ENCODE results near the gene HRH2. TPM values are rescaled to one million over a fixed set of nuclear protein-coding genes. Genes with fewer than 3 reads are reported as not detected.
"Not testable (repeated sequence)": the region's sequence is repeated elsewhere in the genome, so short reads cannot be mapped to it uniquely, and the experiment has no call there.

Gene HRH2
- total RNA-seq, 2 experiments from 2014 or later: 2.9 to 3.4 TPM

GRCh38 chr5:175616083-175616482 lies 41.8 kb upstream of the HRH2 start:
- H3K9me3 Mint-ChIP-seq: no peaks in the 10 kb centered on the region
- CTCF ChIA-PET: no interaction called here
- H3K4me3 Mint-ChIP-seq: no peak overlapping the region
- DNase-seq (no peak), ATAC-seq (ENCODE audit: poor library complexity) (no peak)
- H3K36me3 Mint-ChIP-seq (ENCODE audit: low read depth): no peaks in the 10 kb centered on the region
- Histone ChIP-seq H3K27ac (ENCODE audit: low read depth in 1 of 2, low read length in 2 of 2) (no peak overlapping the region), H3K36me3 (ENCODE audit: insufficient read depth, low read length) (no peaks in the 10 kb centered on the region), H3K9me3 (ENCODE audit: control insufficient read depth in 1 of 2, insufficient read depth in 1 of 2, low read length in 2 of 2) (peaks cover 0 to 4% of the 10 kb centered on the region in 2 experiments), H3K4me3 (ENCODE audit: low read length) (no peak overlapping the region), H3K4me1 (ENCODE audit: insufficient read depth, low read length) (no peaks in the 10 kb centered on the region), H3K27me3 (ENCODE audit: control insufficient read depth in 1 of 2, insufficient read depth in 2 of 2, low read length in 2 of 2) (no peaks in the 10 kb centered on the region)
- H3K4me1 Mint-ChIP-seq (ENCODE audit: low read depth): peaks cover 13% of the 10 kb centered on the region
- peaks cover 2% of the 10 kb centered on the region for H3K27me3 Mint-ChIP-seq
- TF ChIP-seq CTCF (IDR thresholded peaks at IDR 0.05): no peak
- POLR2A ChIA-PET: interaction anchor here (2.1 kb wide), 1 partner anchor 38 kb away, joined by 8 read pairs; no protein-coding TSS in a partner anchor
- no peak overlapping the region for H3K27ac Mint-ChIP-seq
- intact Hi-C loops (cut with DNase I, micrococcal nuclease): loop anchor here in 1 of 2 experiments (5.0 kb wide), 1 partner anchor 86 kb away; no protein-coding TSS in a partner anchor

DNA sequence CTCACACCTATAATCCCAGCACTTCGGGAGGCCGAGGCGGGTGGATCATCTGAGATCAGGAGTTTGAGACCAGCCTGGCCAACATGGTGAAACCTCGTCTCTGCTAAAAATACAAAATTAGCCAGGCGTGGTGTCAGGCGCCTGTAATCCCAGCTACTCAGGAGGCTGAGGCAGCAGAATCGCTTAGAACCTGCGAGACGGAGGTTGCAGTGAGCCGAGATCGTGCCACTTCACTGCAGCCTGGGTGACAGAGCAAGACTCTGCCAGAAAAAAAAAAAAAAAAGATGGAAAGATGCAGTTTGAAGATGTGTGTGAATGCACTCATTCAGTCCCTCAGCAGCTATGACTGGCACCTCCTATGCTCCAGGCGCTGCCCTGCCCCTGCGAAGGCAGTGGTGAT lies 41.3 kb upstream of the HRH2 start:
- H3K9me3 Mint-ChIP-seq; H3K4me1 Mint-ChIP-seq (ENCODE audit: low read depth); H3K4me3 Mint-ChIP-seq; DNase-seq; H3K27ac Mint-ChIP-seq; H3K9me3 ChIP-seq (ENCODE audit: control insufficient read depth in 1 of 2, insufficient read depth in 1 of 2, low read length in 2 of 2); H3K4me3 ChIP-seq (ENCODE audit: low read length); H3K27me3 Mint-ChIP-seq; H3K27me3 ChIP-seq (ENCODE audit: control insufficient read depth in 1 of 2, insufficient read depth in 2 of 2, low read length in 2 of 2); H3K27ac ChIP-seq (ENCODE audit: low read depth in 1 of 2, low read length in 2 of 2); CTCF ChIA-PET; H3K36me3 ChIP-seq (ENCODE audit: insufficient read depth, low read length); ATAC-seq (ENCODE audit: poor library complexity); H3K36me3 Mint-ChIP-seq (ENCODE audit: low read depth); H3K4me1 ChIP-seq (ENCODE audit: insufficient read depth, low read length): not testable (repeated sequence)
- POLR2A ChIA-PET: interaction anchor here (0.6 kb wide), 1 partner anchor 35 kb away, joined by 3 read pairs; no protein-coding TSS in a partner anchor
- intact Hi-C loops (cut with DNase I, micrococcal nuclease): loop anchor here in 1 of 2 experiments (5.0 kb wide), 1 partner anchor 86 kb away; no protein-coding TSS in a partner anchor

GRCh38 chr5:175617447-175617846 lies 40.4 kb upstream of the HRH2 start:
- Histone ChIP-seq H3K4me1 (ENCODE audit: insufficient read depth, low read length) (no peaks in the 10 kb centered on the region), H3K9me3 (ENCODE audit: control insufficient read depth in 1 of 2, insufficient read depth in 1 of 2, low read length in 2 of 2) (peaks cover 0 to 4% of the 10 kb centered on the region in 2 experiments), H3K36me3 (ENCODE audit: insufficient read depth, low read length) (no peaks in the 10 kb centered on the region), H3K4me3 (ENCODE audit: low read length) (no peak overlapping the region), H3K27ac (ENCODE audit: low read depth in 1 of 2, low read length in 2 of 2) (no peak overlapping the region), H3K27me3 (ENCODE audit: control insufficient read depth in 1 of 2, insufficient read depth in 2 of 2, low read length in 2 of 2) (no peaks in the 10 kb centered on the region)
- Mint-ChIP-seq H3K4me1 (ENCODE audit: low read depth) (peaks cover 10% of the 10 kb centered on the region), H3K36me3 (ENCODE audit: low read depth) (no peaks in the 10 kb centered on the region), H3K27ac (no peak overlapping the region), H3K27me3 (no peaks in the 10 kb centered on the region), H3K4me3 (no peak overlapping the region), H3K9me3 (peaks cover 2% of the 10 kb centered on the region)
- intact Hi-C loops (cut with DNase I, micrococcal nuclease): loop anchor here in 1 of 2 experiments (5.0 kb wide), 1 partner anchor 85 kb away; no protein-coding TSS in a partner anchor
- peak in 3 of 14 experiments; percentile 9 to 26 (median 15) for DNase-seq
- ATAC-seq (ENCODE audit: poor library complexity): no peak
- TF ChIP-seq CTCF (IDR thresholded peaks at IDR 0.05): no peak
- CTCF ChIA-PET: no interaction called here
- POLR2A ChIA-PET: no interaction called here

DNA sequence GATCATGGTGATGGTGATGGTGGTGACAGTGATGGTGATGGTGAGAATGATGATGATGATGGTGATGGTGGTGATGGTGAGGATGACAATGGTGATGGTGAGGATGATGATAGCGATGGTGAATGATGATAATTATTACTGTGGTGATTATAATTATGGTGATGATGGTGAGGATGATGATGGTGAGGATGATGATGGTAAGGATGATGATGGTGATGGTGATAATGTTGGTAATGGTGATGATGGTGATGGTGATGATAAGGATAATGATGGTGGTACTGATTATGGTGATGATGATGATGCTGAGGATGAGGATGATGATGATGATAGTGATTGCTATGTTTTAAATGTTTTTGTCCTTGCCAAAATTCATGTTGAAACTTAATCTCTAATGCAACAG lies 37.3 kb upstream of the HRH2 start:
- Mint-ChIP-seq H3K4me3 (no peak overlapping the region), H3K27me3 (no peaks in the 10 kb centered on the region), H3K27ac (no peak overlapping the region), H3K4me1 (ENCODE audit: low read depth) (peaks cover 6% of the 10 kb centered on the region), H3K9me3 (peaks cover 4% of the 10 kb centered on the region), H3K36me3 (ENCODE audit: low read depth) (no peaks in the 10 kb centered on the region)
- TF ChIP-seq CTCF (IDR thresholded peaks at IDR 0.05): no peak
- Histone ChIP-seq H3K4me1 (ENCODE audit: insufficient read depth, low read length) (no peaks in the 10 kb centered on the region), H3K36me3 (ENCODE audit: insufficient read depth, low read length) (no peaks in the 10 kb centered on the region), H3K27ac (ENCODE audit: low read depth in 1 of 2, low read length in 2 of 2) (no peak overlapping the region), H3K9me3 (ENCODE audit: control insufficient read depth in 1 of 2, insufficient read depth in 1 of 2, low read length in 2 of 2) (peaks cover 0 to 6% of the 10 kb centered on the region in 2 experiments), H3K27me3 (ENCODE audit: control insufficient read depth in 1 of 2, insufficient read depth in 2 of 2, low read length in 2 of 2) (no peaks in the 10 kb centered on the region), H3K4me3 (ENCODE audit: low read length) (no peak overlapping the region)
- ChIA-PET POLR2A (no interaction called here), CTCF (no interaction called here)
- no peak for ATAC-seq (ENCODE audit: poor library complexity)
- intact Hi-C loops (cut with DNase I, micrococcal nuclease): no loop called here
- no peak for DNase-seq
